GM21360 (cell line): ENCODE data around the gene CHD9.
"Not testable (repeated sequence)": the region's sequence is repeated elsewhere in the genome, so short reads cannot be mapped to it uniquely, and the experiment has no call there.

Experiments
- ATAC-seq: cut with Tn5 transposase; IDR thresholded peaks from one replicate; pipeline ENCODE4 v1.9.1; 2021; ENCODE audit warnings: mild to moderate bottlenecking, moderate library complexity; ENCODE audit not compliant: unreplicated experiment

Gene CHD9

GRCh38 chr16:53130159-53131049 is 75.6 kb downstream of the CHD9 start:
- peak; percentile 79 for ATAC-seq

GRCh38 chr16:53131050-53131362 is 76.2 kb downstream of the CHD9 start:
- peak; percentile 0 for ATAC-seq

- peak; percentile 13 for ATAC-seq
Measured at GRCh38 chr16:53131363-53132071, 76.7 kb downstream of the CHD9 start.

GRCh38 chr16:53132406-53132805 is 77.6 kb downstream of the CHD9 start:
- no peak for ATAC-seq

- ATAC-seq = no peak
Measured at GRCh38 chr16:53135329-53135728, 80.5 kb downstream of the CHD9 start.

- no peak for ATAC-seq
Measured at GRCh38 chr16:53142823-53143568, 88.2 kb downstream of the CHD9 start.

- ATAC-seq = no peak
Measured at GRCh38 chr16:53147500-53148065, 92.8 kb downstream of the CHD9 start.

GRCh38 chr16:53150769-53151168 is 96.0 kb downstream of the CHD9 start:
- no peak for ATAC-seq

GRCh38 chr16:53152329-53152728 is 97.5 kb downstream of the CHD9 start:
- ATAC-seq = no peak

GRCh38 chr16:53153130-53153529 is 98.3 kb downstream of the CHD9 start:
- ATAC-seq = no peak

- ATAC-seq = no peak
Measured at GRCh38 chr16:53154513-53154912, 99.7 kb downstream of the CHD9 start.

GRCh38 chr16:53156516-53156915 is 101.7 kb downstream of the CHD9 start:
- ATAC-seq = no peak

- no peak for ATAC-seq
Measured at GRCh38 chr16:53159781-53160436, 105.1 kb downstream of the CHD9 start.

- no peak for ATAC-seq
Measured at GRCh38 chr16:53166099-53166498, 111.3 kb downstream of the CHD9 start.

GRCh38 chr16:53168744-53169143 is 114.0 kb downstream of the CHD9 start:
- ATAC-seq = no peak

- no peak for ATAC-seq
Measured at GRCh38 chr16:53172517-53172916, 117.7 kb downstream of the CHD9 start.

- no peak for ATAC-seq
Measured at GRCh38 chr16:53175118-53175517, 120.3 kb downstream of the CHD9 start.

- no peak for ATAC-seq
Measured at GRCh38 chr16:53176434-53176833, 121.6 kb downstream of the CHD9 start.

GRCh38 chr16:53183442-53183841 is 128.7 kb downstream of the CHD9 start:
- ATAC-seq = no peak

GRCh38 chr16:53185741-53186140 is 130.9 kb downstream of the CHD9 start:
- not testable (repeated sequence) for ATAC-seq

- ATAC-seq = no peak
Measured at GRCh38 chr16:53187775-53188174, 133.0 kb downstream of the CHD9 start.
